ENCODE results near the gene SYT17.

SYT17 gene

DNA sequence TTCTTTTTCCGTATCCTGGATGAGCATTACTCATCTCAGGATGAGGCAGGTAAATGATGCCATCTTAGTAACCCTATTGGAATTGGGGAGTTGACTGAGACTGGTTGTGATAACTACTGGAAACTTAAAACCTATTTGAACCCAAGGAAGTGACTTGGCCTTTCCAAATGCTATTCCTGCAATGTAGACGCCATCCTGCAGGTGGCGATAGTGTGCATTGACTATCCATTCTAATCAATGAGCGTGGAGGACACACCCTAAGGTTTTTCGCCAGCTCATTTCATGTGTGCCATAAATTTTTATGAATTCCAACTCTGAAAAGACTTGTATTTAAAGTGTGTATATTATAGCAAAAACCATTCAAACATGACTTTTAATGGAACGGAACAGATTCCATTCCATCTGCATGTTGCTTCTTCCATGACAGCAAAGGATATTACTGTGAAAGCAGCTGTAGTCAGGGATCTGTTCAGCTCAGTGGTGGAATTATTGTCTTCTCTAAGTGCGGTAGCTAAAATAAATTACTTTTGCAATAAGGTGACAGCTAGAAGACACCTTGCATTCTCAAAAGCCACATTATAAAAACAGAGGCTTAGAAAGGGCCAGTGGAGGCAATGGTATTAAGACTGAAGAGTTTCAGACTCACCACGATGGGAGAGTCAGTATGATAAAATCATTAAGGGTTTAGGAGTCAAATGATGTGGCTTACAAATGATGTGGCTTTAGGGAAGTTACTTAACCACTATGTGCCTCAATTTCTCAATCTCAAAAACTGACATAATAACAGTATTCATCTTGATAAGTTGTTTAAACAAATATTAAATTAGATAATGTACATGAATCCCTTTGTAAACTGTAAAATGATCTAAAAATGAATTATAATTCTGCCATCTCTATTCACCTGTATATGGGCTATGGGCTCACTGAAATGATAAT is 55.5 kb downstream of the SYT17 start:
- DNase-seq = no peak

DNA sequence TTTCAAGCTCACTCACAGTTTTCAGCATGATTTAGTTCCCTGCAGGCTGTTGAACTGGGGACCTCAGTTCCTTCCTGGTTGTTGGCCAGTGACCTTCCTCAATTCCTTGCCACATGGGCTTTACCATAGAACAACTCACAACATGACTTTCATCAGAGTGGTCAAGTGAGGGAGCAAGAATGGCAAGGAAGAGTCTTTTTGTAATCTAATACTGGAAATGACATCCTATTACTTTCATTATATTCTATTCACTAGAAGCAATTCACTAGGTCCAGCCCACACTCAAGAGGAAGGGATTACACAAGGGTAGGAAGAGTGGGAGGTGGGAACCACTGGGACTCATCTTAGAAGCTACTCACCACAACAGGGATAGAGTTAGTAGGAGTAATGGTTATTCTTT is 57.6 kb downstream of the SYT17 start:
- DNase-seq = no peak

DNA sequence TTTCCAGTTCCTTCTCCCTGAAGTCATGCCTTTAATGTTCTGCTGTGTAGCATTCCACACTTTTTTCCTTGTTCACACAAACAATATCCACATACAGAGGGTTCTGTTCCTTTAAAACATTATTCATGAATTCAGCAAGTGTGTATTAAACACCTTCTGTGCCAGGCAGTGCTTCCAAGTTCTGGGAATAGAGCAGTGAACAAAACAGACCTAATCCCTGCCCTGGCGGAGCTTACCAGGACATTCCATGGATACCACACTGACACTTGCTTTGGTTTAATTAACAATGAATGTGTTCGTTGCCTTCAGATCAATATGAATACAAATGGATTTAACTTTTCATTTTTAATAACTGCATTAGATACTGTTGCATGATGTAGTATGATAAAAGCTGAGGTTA is 59.6 kb downstream of the SYT17 start:
- DNase-seq = no peak

DNA sequence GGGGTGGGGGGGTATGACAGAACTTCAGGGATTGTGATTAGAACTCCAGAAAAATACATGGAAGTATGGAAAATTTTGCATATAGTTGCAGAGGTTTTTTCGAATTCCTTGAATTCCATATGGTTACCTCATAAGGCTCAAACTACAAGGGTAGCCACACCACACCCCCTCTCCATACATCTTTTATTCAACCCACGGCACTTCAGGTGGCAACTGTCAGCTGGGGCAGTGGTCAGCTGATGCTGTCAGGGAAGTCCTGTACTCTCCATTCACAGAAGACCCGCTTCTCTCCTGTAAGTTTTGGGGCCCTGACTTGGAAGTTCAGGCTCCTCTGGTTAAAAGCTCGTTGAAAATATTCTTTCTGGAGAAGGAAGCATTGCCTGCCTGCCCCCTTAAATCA is 60.0 kb downstream of the SYT17 start:
- DNase-seq = no peak

DNA sequence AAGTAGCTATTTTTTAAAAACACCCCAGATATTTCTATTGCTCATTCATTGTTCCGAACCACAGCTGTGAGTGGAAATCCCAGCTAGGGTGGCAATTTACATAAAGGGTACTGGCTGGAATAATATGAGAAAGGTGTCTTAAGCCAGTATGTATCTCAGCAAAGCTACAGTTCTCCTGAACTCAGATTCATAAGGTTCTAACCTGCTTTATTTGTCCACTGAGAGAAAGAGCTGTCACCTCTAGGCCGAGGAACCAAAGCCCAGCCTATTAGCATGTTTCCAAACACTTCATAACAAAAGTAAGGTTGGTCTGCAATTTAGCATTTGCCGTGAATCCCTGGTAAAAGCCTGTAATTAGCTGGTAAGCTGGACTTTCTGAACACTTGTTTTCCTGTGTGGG is 60.5 kb downstream of the SYT17 start:
- DNase-seq = no peak

DNA sequence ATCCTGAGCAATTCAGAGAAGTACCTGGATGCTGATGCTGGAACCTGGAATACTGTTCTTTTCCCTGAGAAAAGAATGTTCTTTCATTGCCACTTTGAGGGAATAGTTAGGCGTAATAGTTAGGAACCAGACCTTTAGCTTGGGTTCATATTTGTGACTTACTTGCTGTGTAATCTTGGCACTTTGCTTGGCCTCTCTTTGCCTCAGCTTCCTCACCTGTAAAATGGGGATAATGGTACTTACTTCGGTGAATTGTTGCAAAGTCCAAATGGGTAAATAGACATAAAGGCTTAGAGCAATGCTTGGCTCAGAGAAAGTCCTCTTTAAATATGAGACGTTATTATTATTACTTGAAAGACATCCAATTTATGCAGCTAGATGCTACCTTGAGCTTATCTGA is 62.5 kb downstream of the SYT17 start:
- DNase-seq = no peak

DNA sequence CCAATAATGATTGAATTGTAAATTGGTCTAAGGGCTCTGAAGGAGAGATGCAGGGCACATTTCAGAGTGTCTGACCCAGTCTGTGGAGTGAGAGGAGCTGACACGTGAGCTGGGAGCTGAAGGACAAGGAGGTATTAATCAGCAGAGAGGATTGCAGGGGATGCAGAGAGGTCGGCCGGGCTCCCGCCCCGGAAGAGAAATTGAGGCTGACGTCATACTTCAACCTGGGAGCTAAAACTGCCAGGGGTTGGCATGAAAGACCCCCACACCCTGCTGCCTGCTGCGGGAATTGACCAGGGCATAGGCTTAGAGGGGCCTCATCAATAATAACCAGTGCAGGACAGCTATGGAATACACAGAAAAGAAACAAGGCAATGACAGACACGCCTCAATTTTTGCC is 63.8 kb downstream of the SYT17 start:
- no peak for DNase-seq

DNA sequence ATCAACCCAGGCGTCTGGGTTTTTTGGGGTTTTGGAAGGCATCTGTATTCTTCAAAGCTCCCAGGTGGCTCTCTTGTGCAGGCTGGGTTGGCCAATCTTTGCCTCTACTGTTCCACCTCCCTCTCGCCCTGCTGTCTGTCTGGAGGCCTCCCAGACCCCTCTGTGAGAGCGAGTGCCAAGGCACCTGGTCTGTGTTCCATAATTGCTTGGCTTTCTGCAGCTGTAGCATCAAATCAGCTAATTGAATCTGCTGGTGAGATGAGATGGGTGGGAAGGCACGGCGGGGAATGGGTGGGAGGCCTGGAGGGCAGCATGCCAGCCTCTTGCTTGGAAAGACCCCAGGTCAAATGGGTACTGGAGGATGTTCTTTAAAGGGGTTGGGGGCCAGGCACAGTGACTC is 64.9 kb downstream of the SYT17 start:
- DNase-seq = no peak

DNA sequence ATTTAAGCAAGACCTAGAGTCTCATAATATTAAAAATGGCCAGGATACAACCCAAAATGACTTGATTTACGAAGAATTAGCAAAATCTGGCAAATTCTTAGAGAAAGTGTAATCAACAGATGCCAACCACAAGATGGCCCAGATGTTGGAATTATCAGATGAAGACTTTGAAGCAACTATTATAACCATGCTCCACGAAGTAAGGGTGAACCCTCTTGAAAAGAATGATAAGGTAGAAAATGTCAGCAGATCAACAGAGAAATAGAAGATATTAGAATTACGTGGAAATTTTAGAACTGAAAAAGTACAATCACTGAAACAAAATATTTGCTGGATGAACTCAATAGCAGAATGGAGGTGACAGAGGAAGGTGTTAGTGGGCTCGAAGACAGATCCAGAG is 67.4 kb downstream of the SYT17 start:
- DNase-seq = no peak

DNA sequence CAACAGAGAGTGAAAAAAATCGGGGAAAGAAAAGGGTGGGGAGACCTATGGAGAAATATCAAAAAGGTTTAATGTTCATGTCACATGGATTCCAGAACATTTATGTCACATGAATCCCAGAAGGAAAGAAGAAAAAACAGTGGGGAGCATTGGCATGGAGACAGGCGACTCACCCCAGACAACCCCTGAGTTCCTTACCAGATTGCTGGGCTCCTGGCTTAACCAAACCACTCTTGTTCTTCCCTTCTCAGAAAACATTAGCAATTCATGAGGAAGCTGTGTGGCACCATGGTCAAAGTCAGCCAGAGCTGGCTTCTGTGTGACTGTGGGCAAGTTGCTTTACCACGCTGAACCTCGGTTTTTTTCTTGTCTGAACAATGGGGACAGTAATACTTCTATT is 67.8 kb downstream of the SYT17 start:
- DNase-seq = no peak

DNA sequence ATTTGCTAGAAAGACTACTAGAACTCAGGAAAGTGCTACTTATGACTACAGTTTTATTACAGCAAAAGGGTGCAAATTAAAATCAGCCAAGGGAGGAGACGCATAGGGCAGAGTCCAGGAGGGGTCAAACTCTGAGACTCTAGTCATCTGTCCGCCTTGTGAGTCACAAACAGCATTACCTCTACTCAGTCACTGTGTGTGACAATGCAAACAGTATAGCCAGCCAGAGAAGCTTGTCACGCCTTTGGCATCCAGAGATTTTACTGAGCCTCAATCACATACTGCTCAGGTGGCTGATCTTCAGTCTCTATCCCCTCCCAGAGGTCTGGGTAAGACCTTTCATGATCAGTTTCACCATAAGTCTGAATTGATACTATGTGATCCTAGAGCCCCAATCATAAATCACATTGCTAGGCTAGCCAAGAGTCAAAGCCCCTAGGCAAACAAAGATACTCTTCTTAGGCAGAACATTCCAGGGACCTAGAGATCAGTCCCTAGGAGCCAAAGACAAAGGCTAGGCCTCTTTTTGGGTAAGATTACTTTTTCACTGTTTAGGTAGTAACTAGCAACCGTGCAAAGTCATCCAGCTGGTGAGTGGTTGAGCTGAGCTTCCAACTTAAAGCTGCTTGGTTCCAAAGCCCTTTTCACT is 68.6 kb downstream of the SYT17 start:
- no peak for DNase-seq

DNA sequence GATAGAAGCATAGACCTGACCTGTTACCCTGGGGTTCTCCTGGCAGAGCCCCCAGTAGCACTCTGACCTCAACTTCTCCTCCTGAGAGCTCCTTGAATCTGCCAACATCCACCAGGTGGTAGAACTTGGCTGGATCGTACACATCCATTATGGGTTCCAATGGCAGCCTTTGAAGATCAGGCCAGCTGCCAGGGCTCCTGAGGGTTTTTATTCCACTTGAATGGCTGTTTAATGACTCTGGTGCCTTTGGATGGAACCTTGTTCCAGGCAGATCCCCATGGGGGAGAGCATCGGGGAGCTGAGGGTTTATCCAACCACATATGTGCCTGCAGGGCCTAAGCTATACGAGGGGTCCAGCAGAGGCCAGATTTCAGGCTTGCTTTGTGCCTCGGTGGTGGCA is 70.4 kb downstream of the SYT17 start:
- DNase-seq = peak; percentile 91

DNA sequence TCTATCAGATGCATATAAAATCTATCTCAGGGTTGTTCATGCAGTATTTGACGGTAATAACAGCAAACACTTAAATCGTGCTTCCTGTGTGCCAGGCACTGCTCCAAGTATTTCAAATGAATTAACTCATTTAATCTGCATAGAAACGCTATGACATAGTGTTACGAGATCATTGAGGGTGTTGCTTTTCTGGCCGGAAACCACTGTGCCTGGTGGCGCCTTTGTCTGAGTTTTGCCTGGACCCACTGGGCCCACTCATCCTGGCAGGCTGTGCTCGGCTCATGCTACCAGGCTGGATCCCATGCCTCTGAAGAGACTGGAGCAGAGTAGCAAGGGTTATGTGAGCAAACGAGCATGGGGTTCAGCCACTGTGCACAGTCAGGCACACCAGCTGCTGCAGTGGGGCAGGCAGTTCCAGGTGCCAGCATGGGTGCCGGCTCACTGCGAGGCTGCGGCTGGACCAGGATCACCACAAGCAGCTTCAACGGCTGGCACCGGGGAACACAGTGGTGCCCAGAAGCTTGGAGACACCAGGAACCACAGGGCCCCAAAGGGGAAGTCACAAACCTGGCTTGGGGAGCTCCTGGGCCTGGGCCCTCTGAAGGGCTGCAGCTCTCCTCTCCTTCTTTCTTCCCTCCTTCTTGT is 71.6 kb downstream of the SYT17 start:
- DNase-seq = peak; percentile 71

DNA sequence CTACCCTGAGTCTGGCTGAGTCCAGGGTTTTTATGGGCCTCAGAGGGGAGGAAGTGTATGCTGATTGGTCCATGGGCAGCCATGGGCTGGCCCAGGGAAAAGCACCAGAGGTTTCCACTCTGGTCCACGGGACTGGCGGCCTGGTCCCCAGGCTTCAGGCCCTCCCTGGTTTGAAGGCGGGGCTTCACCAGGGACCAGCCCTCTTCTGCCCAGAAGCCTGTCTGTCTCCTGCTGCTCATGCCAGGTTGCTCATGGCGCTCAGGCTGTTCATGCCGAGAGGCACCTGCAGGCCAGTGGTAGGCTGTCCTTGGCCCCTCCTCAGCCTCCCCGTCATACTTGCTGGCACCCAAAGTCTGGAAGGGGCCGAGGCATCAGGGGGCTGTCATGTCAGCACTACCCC is 72.5 kb downstream of the SYT17 start:
- DNase-seq = no peak

DNA sequence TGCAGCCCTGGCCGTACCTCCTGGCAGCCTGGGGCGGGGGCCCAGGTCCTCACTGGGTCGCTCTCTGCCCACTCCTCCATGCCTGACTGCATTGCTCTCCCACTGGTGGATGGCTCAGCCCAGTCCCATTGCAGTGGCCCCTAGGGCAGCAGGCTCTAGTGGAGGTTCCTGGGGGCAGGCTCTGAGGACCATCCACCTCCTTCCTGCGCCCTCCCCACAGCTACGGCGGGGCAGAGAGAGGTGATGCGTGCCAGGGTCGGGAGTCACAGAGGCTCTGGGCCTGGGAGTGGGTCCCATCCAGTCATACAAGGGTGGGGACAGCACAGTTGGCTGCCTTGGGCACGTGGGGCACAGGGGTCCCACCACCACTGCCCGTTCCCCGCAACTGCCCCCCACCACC is 73.5 kb downstream of the SYT17 start:
- no peak for DNase-seq

DNA sequence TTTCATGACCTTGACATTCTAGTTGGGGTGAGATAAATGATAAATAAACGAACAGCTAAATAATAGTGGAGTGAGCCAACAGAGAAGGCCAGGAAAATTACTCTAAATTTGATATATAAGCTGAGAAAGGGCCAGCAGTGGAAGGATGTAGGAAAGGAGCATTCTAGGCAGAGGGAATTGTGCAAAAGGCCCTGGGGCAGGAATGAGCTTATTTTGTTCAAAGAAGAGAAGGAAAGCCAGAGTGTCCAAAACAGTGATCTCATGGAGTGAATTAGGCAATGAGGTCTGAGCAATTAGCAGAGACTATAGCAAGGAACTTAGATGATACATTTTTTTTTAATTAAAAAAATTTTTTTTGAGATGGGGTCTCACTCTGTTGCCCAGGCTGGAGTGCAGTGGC is 74.1 kb downstream of the SYT17 start:
- no peak for DNase-seq

DNA sequence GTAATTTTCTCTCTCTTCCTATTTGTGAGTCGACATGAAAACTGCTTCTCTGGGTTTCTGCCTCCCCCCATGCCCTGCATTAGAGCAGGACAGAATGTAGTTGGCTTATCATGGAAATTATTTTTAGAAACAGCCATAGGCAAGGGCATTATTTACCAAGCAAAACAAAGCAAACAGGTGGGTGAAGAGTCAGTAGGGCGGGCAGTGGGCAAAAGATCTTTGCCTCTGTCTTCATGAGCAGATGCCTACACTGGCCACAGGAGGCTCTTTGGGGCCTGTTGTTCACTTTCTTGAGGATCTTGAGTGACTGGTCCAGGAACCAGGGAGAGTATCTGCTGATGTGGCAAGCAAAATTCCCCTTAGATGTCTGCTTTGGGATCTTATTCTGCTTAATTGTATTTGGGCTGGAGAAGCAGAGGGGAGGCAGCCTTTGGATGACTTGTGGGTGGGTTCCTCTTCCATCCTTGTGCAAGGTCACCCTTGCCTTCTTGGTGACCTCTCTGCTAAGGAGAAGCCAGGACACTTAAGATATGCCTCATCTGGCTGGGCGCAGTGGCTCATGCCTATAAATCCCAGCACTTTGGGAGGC is 75.0 kb downstream of the SYT17 start:
- no peak for DNase-seq

DNA sequence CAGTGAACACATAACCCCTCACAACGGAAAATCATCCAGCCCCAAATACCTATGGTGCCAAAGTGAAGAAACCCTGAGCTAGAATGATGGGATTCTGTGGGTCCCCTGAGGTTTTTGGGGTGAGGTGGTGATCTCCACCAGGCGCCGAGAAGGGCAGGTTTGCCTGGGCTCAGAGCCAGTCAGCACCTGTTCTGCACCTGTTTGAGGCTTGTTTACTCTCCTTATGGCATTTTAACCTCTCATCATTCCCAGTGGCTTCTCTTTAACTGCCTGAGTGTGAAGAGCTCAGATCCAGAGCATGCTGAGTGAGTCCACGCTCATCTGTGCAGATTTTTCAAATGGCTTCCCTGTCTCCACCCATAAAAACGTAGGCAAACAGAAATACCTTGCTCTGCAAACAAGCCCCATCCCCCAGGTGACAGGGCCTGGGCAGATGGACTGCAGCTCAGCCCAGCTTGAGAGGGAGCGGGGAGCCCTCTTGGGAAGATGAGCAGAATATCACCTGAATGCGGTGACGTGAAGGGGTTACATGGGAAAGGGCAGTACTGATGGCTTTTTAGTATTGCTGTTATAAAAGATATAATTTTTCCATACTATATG is 77.4 kb downstream of the SYT17 start:
- peak; percentile 95 for DNase-seq

DNA sequence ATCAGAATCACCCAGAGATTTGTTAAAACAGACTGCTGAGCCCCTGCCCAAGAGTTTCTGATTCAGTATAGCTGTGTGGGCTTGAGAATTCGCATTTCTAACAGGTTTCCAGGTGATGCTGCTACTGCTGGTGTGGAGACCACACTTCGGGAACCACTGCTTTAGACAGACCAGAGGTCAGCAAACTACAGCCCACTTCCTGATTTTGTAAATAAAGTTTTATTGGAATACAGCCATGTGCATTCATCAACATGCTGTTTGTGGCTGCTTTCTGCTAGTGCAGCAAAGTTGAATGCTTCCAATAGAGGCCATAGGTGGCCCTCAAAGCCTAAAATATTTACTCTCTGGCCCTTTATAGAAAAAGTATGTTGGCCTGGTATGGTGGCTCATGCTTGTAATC is 84.9 kb downstream of the SYT17 start:
- DNase-seq = no peak

DNA sequence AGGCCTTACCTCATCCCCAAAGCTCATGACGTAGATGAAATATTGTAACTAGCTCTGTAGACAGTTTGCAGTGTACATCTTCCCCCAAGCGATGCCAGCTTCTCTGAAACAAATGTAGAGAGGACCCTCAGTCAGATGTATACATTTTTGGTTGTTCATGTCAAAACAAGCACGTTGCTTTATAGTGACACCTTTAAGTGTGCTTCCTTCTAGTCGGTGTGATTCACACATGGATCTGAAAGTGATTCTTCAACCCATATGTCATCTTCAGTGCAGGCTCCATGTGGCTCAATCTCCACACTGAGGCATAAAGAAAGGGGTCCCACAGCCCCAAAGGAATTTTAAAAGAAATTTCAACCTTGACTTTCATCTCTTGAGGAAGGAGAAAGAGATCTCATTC is 86.6 kb downstream of the SYT17 start:
- no peak for DNase-seq

DNA sequence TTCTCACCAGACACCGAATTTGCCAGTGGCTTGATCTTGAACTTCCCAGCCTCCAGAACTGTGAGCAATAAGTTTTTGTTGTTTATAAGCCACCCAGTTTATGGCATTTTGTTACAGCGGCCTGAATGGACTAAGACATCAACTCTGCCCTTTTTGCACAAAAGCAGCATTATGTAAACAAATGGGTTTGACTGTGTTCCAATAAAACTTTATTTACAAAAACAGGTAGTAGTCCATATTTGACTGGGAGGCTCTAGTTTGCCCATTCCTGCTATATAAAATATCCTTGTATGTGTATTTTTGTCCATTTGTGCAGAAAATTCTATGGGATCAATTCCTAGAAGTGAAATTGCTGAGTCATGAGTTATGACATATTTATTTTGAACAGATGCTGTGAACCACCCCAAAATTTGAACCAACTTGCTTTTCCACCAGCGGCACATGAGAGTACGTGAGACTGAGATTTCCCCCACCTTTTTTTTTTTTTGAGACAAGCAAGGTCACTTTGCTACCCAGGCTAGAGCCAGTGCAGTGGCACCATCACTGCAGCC is 96.2 kb downstream of the SYT17 start:
- no peak for DNase-seq

DNA sequence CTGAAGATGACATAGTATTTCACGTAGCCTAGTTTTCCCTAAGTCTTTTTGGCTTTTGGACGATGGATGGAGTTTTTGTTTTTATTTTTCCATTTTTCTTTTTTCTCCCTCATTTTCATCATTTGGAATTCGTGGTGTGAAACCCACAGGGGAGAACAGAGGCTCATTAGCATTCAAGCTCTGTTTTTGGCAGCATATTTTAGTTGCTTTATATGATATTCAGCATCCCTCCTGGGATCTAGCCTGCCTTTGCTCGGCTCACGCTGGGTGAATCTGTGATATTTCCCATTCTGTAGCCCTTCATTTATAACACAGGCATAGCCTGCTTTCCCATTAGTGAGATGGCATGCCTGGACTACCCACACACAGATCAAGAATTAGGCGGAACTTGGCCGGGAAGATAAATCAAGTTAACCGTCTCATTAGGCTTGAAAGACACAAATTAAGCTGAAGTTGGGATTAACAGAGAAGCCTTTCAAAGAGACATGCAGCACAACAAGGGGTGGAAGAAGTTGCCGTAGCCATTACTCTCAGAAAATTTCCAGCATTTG is 97.4 kb downstream of the SYT17 start:
- no peak for DNase-seq

DNA sequence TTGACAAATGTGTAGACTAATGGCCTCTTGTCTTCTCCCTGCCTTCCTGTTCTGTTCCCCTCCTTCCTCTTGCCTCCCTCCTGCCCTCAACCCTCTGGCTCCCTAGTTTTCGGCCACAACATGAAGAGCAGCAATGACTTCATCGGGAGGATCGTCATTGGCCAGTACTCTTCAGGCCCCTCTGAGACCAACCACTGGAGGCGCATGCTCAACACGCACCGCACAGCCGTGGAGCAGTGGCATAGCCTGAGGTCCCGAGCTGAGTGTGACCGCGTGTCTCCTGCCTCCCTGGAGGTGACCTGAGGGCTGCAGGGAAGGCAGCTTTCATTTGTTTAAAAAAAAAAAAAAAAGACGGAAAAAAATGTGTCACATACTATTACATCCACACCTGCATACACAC is 98.7 kb downstream of the SYT17 start:
- DNase-seq = no peak

Data from NCI-H2029 treated with DMSO at 0.1 percent for 48 hours (cell line).